ENCODE measurements around the gene ADPRH. TPM values are rescaled to one million over a fixed set of nuclear protein-coding genes. Genes with fewer than 3 reads are reported as not detected.
A peak's percentile ranks its signal among the peaks of the same experiment; 100 is the strongest.

Gene ADPRH
- total RNA-seq, 4 donors from 2014 or later = 0.66 to 5.1 (median 2.9) TPM

DNA sequence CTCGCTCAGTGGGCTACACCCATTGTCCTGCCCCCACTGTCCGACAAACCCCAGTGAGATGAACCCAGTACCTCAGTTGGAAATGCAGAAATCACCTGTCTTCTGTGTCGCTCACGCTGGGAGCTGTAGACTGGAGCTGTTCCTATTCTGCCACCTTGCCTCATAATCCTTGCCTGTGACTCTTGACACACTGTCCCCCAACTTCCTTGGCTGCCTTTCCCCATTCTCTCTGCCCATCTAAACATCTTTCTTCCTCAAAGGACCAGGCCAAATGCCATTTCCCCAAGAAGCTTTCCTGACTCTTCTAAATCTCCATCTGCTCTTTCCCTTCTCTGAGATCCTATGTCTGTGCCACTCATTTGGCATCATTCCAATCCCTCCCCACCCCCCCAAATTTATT is 10.1 kb upstream of the ADPRH start:
- Histone ChIP-seq H3K36me3 (no peaks in the 10 kb centered on the region), H3K9me3 (no peaks in the 10 kb centered on the region), H3K27ac (no peak overlapping the region), H3K4me1 (no peaks in the 10 kb centered on the region), H3K4me3 (no peak overlapping the region), H3K27me3 (no peaks in the 10 kb centered on the region)
- no peak for DNase-seq
- 91 to 92% methylated on average over 3 to 4 of the region's 4 CpGs for WGBS, 2 donors
- intact Hi-C loops (cut with DNase I) = no loop called here
- TF ChIP-seq, protein P1, sequence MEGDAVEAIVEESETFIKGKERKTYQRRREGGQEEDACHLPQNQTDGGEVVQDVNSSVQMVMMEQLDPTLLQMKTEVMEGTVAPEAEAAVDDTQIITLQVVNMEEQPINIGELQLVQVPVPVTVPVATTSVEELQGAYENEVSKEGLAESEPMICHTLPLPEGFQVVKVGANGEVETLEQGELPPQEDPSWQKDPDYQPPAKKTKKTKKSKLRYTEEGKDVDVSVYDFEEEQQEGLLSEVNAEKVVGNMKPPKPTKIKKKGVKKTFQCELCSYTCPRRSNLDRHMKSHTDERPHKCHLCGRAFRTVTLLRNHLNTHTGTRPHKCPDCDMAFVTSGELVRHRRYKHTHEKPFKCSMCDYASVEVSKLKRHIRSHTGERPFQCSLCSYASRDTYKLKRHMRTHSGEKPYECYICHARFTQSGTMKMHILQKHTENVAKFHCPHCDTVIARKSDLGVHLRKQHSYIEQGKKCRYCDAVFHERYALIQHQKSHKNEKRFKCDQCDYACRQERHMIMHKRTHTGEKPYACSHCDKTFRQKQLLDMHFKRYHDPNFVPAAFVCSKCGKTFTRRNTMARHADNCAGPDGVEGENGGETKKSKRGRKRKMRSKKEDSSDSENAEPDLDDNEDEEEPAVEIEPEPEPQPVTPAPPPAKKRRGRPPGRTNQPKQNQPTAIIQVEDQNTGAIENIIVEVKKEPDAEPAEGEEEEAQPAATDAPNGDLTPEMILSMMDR (IDR thresholded peaks at IDR 0.05) = no peak
- TF ChIP-seq POLR2A (IDR thresholded peaks at IDR 0.05) = no peak

DNA sequence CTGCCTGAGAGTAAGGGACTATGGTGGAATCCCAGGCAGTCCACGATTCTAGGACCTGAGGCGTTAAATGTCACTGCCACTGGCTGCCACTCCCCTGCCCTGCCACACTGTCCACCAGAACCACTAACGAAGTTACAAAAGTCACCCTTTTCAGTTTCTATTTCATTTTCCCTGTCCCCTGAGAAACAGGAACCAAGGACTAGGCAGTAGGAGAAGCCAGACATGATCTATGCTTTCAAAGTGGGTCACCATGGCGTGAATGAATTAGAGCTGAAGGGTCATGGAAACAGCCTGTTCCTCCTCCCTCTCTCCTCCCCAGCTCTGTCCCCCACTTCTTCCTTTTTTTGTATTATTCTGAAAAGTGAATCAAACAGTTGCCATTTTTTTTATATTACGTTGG is 9.1 kb upstream of the ADPRH start:
- Histone ChIP-seq H3K36me3 (no peaks in the 10 kb centered on the region), H3K4me1 (no peaks in the 10 kb centered on the region), H3K27ac (peak overlapping the region in 2 of 4 donors; percentile 11 to 42), H3K27me3 (no peaks in the 10 kb centered on the region), H3K9me3 (no peaks in the 10 kb centered on the region), H3K4me3 (no peak overlapping the region)
- WGBS, 2 donors = 69 to 77% methylated on average over 5 of the region's 5 CpGs
- intact Hi-C loops (cut with DNase I) = no loop called here
- TF ChIP-seq, protein P1 (IDR thresholded peaks at IDR 0.05) = no peak
- no peak for TF ChIP-seq POLR2A (IDR thresholded peaks at IDR 0.05)
- DNase-seq = no peak

DNA sequence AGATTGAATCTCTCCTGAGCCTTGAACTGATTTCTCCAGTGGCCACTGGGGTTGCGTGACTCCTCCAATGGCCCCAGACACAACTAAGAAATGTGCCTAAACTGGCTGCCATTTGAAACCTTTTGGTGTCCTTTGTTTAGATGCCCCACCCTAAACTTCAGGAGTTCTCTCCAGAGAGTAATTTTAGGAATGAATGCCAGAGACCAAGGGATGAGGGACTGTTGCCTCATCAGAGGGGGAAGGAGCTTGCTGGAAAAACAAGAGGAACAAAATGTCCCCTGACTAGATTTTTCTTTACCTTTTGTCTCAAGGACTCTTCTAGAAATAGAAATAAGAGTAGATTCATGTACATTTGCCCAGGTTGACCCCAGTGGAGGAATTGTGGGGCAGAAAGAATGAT is 8.1 kb upstream of the ADPRH start:
- DNase-seq = no peak
- peak overlapping the region in 3 of 4 donors; percentile 1 to 44 (median 42) for H3K27ac ChIP-seq
- TF ChIP-seq POLR2A (IDR thresholded peaks at IDR 0.05) = no peak
- TF ChIP-seq, protein P1 (IDR thresholded peaks at IDR 0.05) = no peak
- H3K9me3 ChIP-seq = no peaks in the 10 kb centered on the region
- no peaks in the 10 kb centered on the region for H3K27me3 ChIP-seq
- intact Hi-C loops (cut with DNase I) = no loop called here
- H3K36me3 ChIP-seq = no peaks in the 10 kb centered on the region
- 92 to 94% methylated on average over 1 of the region's 1 CpG for WGBS, 2 donors
- H3K4me3 ChIP-seq = no peak overlapping the region
- H3K4me1 ChIP-seq = no peaks in the 10 kb centered on the region

DNA sequence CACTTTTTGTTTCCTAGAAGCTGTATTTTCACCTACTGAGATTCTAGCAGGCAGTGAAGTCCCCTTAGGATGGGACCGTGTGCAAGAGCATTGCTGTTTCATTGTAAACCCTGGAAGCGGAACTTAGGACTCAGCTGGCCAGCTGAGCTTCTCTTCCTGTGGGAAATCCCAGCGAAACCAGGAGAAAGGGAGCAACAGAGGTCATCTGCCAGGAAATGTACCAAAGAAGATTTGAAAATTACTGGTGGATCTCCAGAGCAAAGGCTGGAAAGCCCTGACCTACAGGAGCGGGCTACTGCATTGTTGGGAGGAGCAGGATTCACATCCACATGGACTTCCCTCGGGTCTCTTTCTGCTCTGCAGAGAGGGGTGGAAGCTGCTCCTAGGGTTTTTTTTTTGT is 7.6 kb upstream of the ADPRH start:
- Histone ChIP-seq H3K27ac (peak overlapping the region in 3 of 4 donors; percentile 1 to 44 (median 42)), H3K4me3 (no peak overlapping the region), H3K36me3 (no peaks in the 10 kb centered on the region), H3K27me3 (no peaks in the 10 kb centered on the region), H3K9me3 (no peaks in the 10 kb centered on the region), H3K4me1 (no peaks in the 10 kb centered on the region)
- 52 to 80% methylated on average over 5 of the region's 5 CpGs for WGBS, 2 donors
- intact Hi-C loops (cut with DNase I) = no loop called here
- no peak for DNase-seq
- no peak for TF ChIP-seq POLR2A (IDR thresholded peaks at IDR 0.05)
- TF ChIP-seq, protein P1 (IDR thresholded peaks at IDR 0.05) = no peak

DNA sequence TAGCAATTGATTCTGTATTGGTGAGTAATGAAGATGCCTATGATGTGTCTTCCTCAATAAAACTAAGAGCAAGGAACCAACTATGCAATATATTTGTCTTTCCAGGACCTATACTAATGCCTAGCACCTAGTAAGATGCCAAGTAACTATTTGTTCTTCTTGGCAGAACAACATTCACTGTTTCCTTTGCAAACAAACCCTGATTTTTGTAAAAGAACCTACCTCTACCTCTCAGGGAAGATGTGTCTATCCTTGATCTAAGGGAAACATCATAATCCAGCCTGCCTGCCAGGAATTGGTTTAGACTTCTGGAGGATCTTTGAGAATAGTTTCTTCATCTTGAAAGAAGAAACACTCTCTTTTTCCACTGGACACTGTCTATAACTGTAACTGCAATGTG is 3.8 kb upstream of the ADPRH start:
- intact Hi-C loops (cut with DNase I) = no loop called here
- Histone ChIP-seq H3K4me1 (peaks cover 0 to 18% (median 0%) of the 10 kb centered on the region in 3 donors), H3K27ac (no peak overlapping the region), H3K4me3 (no peak overlapping the region), H3K9me3 (no peaks in the 10 kb centered on the region), H3K27me3 (no peaks in the 10 kb centered on the region), H3K36me3 (no peaks in the 10 kb centered on the region)
- DNase-seq = no peak
- TF ChIP-seq, protein P1 (IDR thresholded peaks at IDR 0.05) = no peak
- no peak for TF ChIP-seq POLR2A (IDR thresholded peaks at IDR 0.05)

All from esophagus squamous epithelium (tissue), 5 donors.